ENCODE results near the gene LDHAL6A.

Gene LDHAL6A

DNA sequence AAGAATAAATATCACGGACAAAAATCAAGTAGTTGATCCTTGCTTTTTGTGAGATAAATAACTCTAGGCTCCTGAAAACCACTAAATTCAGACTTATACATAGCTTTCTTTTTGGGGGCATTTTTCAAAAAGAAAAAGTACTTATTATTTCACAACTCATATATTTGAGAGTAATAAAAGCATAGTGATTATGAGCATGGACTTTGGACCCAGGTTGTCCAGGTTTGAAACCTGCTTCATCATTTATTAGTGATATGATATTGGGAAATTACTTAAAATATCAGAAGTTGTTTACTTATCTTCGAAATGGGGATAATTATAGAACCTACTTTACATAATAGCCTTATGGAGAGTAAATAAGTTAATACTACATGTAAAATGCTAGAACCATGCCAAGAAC, 17.0 kb upstream of the LDHAL6A start:
- no peak overlapping the region for H3K9ac ChIP-seq (ENCODE audit: insufficient read length)
- H3K27ac ChIP-seq, result no peak overlapping the region
- DNase-seq (ENCODE audit: low read depth, low spot score), result no peak
- no peaks in the 10 kb centered on the region for H3K9me3 ChIP-seq (ENCODE audit: low read depth, low read length)
- H3K4me3 ChIP-seq, result no peak overlapping the region
- TF ChIP-seq POLR2AphosphoS5 (IDR thresholded peaks at IDR 0.05; ENCODE audit: borderline replicate concordance, low read depth, low read length) (no peak), EZH2 (IDR thresholded peaks at IDR 0.05) (no peak), FOXP2 (optimal IDR thresholded peaks at IDR 0.05; ENCODE audit: control extremely low read depth, extremely low read length, insufficient read depth) (no peak)
- H3K36me3 ChIP-seq (ENCODE audit: insufficient read depth, low read length), result no peaks in the 10 kb centered on the region

DNA sequence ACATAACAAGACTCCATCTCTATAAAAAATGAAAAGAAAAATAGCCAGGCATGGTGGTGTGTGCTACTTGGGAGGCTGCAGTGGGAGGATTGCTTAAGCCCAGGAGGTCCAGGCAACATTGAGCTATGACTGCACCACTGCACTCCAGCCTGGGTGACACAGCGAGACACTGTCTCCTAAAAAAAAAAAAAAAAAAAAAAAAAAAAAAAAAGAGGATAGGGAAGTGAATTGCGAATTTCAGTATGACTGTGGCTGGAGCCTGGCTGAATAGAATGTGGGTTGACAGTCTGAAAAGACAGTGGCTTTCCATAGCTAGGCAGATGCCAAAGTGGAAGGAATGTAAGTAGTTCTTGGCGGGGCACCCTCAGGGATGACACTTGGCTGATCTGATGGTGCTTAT, 6.4 kb upstream of the LDHAL6A start:
- Histone ChIP-seq H3K9me3 (ENCODE audit: low read depth, low read length) (no peaks in the 10 kb centered on the region), H3K36me3 (ENCODE audit: insufficient read depth, low read length) (no peaks in the 10 kb centered on the region), H3K4me3 (no peak overlapping the region), H3K27ac (no peak overlapping the region), H3K9ac (ENCODE audit: insufficient read length) (no peak overlapping the region)
- no peak for DNase-seq (ENCODE audit: low read depth, low spot score)
- TF ChIP-seq FOXP2 (optimal IDR thresholded peaks at IDR 0.05; ENCODE audit: control extremely low read depth, extremely low read length, insufficient read depth), result no peak
- TF ChIP-seq POLR2AphosphoS5 (IDR thresholded peaks at IDR 0.05; ENCODE audit: borderline replicate concordance, low read depth, low read length), result no peak

GRCh38 chr11:18452927-18453326, 2.7 kb upstream of the LDHAL6A start:
- H3K4me3 ChIP-seq, result no peak overlapping the region
- DNase-seq (ENCODE audit: low read depth, low spot score), result no peak
- H3K27ac ChIP-seq, result no peak overlapping the region
- H3K36me3 ChIP-seq (ENCODE audit: insufficient read depth, low read length), result no peaks in the 10 kb centered on the region
- no peaks in the 10 kb centered on the region for H3K9me3 ChIP-seq (ENCODE audit: low read depth, low read length)
- TF ChIP-seq FOXP2 (optimal IDR thresholded peaks at IDR 0.05; ENCODE audit: control extremely low read depth, extremely low read length, insufficient read depth) (no peak), POLR2AphosphoS5 (IDR thresholded peaks at IDR 0.05; ENCODE audit: borderline replicate concordance, low read depth, low read length) (no peak), EZH2 (IDR thresholded peaks at IDR 0.05) (no peak)
- no peak overlapping the region for H3K9ac ChIP-seq (ENCODE audit: insufficient read length)

GRCh38 chr11:18457450-18457849, 1.8 kb downstream of the LDHAL6A start:
- Histone ChIP-seq H3K27ac (no peak overlapping the region), H3K9me3 (ENCODE audit: low read depth, low read length) (no peaks in the 10 kb centered on the region), H3K36me3 (ENCODE audit: insufficient read depth, low read length) (no peaks in the 10 kb centered on the region), H3K4me3 (no peak overlapping the region), H3K9ac (ENCODE audit: insufficient read length) (no peak overlapping the region)
- DNase-seq (ENCODE audit: low read depth, low spot score), result no peak
- TF ChIP-seq POLR2AphosphoS5 (IDR thresholded peaks at IDR 0.05; ENCODE audit: borderline replicate concordance, low read depth, low read length) (no peak), EZH2 (IDR thresholded peaks at IDR 0.05) (no peak), FOXP2 (optimal IDR thresholded peaks at IDR 0.05; ENCODE audit: control extremely low read depth, extremely low read length, insufficient read depth) (no peak)

- no peak overlapping the region for H3K9ac ChIP-seq (ENCODE audit: insufficient read length)
- H3K9me3 ChIP-seq (ENCODE audit: low read depth, low read length), result no peaks in the 10 kb centered on the region
- no peak overlapping the region for H3K4me3 ChIP-seq
- TF ChIP-seq FOXP2 (optimal IDR thresholded peaks at IDR 0.05; ENCODE audit: control extremely low read depth, extremely low read length, insufficient read depth), result no peak
- no peak for TF ChIP-seq EZH2 (IDR thresholded peaks at IDR 0.05)
- TF ChIP-seq POLR2AphosphoS5 (IDR thresholded peaks at IDR 0.05; ENCODE audit: borderline replicate concordance, low read depth, low read length), result no peak
- no peaks in the 10 kb centered on the region for H3K36me3 ChIP-seq (ENCODE audit: insufficient read depth, low read length)
- DNase-seq (ENCODE audit: low read depth, low spot score), result no peak
- no peak overlapping the region for H3K27ac ChIP-seq
These were observed 4.0 kb downstream of the LDHAL6A start for GRCh38 chr11:18459634-18460033.

GRCh38 chr11:18461909-18462308, 6.3 kb downstream of the LDHAL6A start:
- H3K4me3 ChIP-seq, result no peak overlapping the region
- DNase-seq (ENCODE audit: low read depth, low spot score), result no peak
- no peak overlapping the region for H3K27ac ChIP-seq
- H3K9me3 ChIP-seq (ENCODE audit: low read depth, low read length), result no peaks in the 10 kb centered on the region
- H3K36me3 ChIP-seq (ENCODE audit: insufficient read depth, low read length), result no peaks in the 10 kb centered on the region
- TF ChIP-seq FOXP2 (optimal IDR thresholded peaks at IDR 0.05; ENCODE audit: control extremely low read depth, extremely low read length, insufficient read depth), result no peak
- TF ChIP-seq POLR2AphosphoS5 (IDR thresholded peaks at IDR 0.05; ENCODE audit: borderline replicate concordance, low read depth, low read length), result no peak
- TF ChIP-seq EZH2 (IDR thresholded peaks at IDR 0.05), result no peak
- H3K9ac ChIP-seq (ENCODE audit: insufficient read length), result no peak overlapping the region

- H3K9ac ChIP-seq (ENCODE audit: insufficient read length), result no peak overlapping the region
- TF ChIP-seq EZH2 (IDR thresholded peaks at IDR 0.05) (no peak), FOXP2 (optimal IDR thresholded peaks at IDR 0.05; ENCODE audit: control extremely low read depth, extremely low read length, insufficient read depth) (no peak), POLR2AphosphoS5 (IDR thresholded peaks at IDR 0.05; ENCODE audit: borderline replicate concordance, low read depth, low read length) (no peak)
- no peak overlapping the region for H3K27ac ChIP-seq
- no peak overlapping the region for H3K4me3 ChIP-seq
- H3K36me3 ChIP-seq (ENCODE audit: insufficient read depth, low read length), result no peaks in the 10 kb centered on the region
- no peak for DNase-seq (ENCODE audit: low read depth, low spot score)
- H3K9me3 ChIP-seq (ENCODE audit: low read depth, low read length), result no peaks in the 10 kb centered on the region
These were observed 7.8 kb downstream of the LDHAL6A start for GRCh38 chr11:18463439-18463838.

GRCh38 chr11:18466402-18466801, 10.7 kb downstream of the LDHAL6A start:
- no peak for DNase-seq (ENCODE audit: low read depth, low spot score)
- no peaks in the 10 kb centered on the region for H3K36me3 ChIP-seq (ENCODE audit: insufficient read depth, low read length)
- no peaks in the 10 kb centered on the region for H3K9me3 ChIP-seq (ENCODE audit: low read depth, low read length)
- no peak overlapping the region for H3K4me3 ChIP-seq
- H3K27ac ChIP-seq, result no peak overlapping the region
- TF ChIP-seq EZH2 (IDR thresholded peaks at IDR 0.05) (no peak), POLR2AphosphoS5 (IDR thresholded peaks at IDR 0.05; ENCODE audit: borderline replicate concordance, low read depth, low read length) (no peak), FOXP2 (optimal IDR thresholded peaks at IDR 0.05; ENCODE audit: control extremely low read depth, extremely low read length, insufficient read depth) (no peak)
- H3K9ac ChIP-seq (ENCODE audit: insufficient read length), result no peak overlapping the region

- H3K9ac ChIP-seq (ENCODE audit: insufficient read length), result no peak overlapping the region
- no peaks in the 10 kb centered on the region for H3K9me3 ChIP-seq (ENCODE audit: low read depth, low read length)
- no peak for TF ChIP-seq EZH2 (IDR thresholded peaks at IDR 0.05)
- no peak for TF ChIP-seq POLR2AphosphoS5 (IDR thresholded peaks at IDR 0.05; ENCODE audit: borderline replicate concordance, low read depth, low read length)
- no peak for TF ChIP-seq FOXP2 (optimal IDR thresholded peaks at IDR 0.05; ENCODE audit: control extremely low read depth, extremely low read length, insufficient read depth)
- no peak overlapping the region for H3K27ac ChIP-seq
- DNase-seq (ENCODE audit: low read depth, low spot score), result no peak
- no peak overlapping the region for H3K4me3 ChIP-seq
- H3K36me3 ChIP-seq (ENCODE audit: insufficient read depth, low read length), result no peaks in the 10 kb centered on the region
These were observed 12.4 kb downstream of the LDHAL6A start for GRCh38 chr11:18468059-18468458.
